Activated naive CD4-positive, alpha-beta T cell treated with anti-CD3 and anti-CD28 coated beads for 36 hours (primary cell): ENCODE measurements around the gene MAD2L2. TPM values are rescaled to one million over a fixed set of nuclear protein-coding genes. Genes with fewer than 3 reads are reported as not detected.
A peak's percentile ranks its signal among the peaks of the same experiment; 100 is the strongest.

Source experiments
- CTCF ChIA-PET: fragments of 350-600 bp; sonication (Branson Sonifier 250); formaldehyde crosslinking; loops from one replicate; lab custom pipeline; 2021; ENCODE audit warnings: antibody characterized with exemption; lab: Charles Lee
- DNase-seq: peaks from one replicate; pipeline ENCODE4 v3.0.0-alpha.2; 2020
- H3K27ac Mint-ChIP-seq: one replicate; pipeline ENCODE4 v1.8.0; 2021; ENCODE audit warnings: mild to moderate bottlenecking, mixed read lengths
- H3K27me3 Mint-ChIP-seq: one replicate; pipeline ENCODE4 v1.8.0; 2021; ENCODE audit warnings: low read depth, mixed read lengths
- H3K36me3 Mint-ChIP-seq: one replicate; pipeline ENCODE4 v1.8.0; 2021; ENCODE audit warnings: low read depth, mixed read lengths
- H3K4me1 Mint-ChIP-seq: one replicate; pipeline ENCODE4 v1.8.0; 2021; ENCODE audit warnings: low read depth, mixed read lengths
- H3K4me3 Mint-ChIP-seq: one replicate; pipeline ENCODE4 v1.8.0; 2021; ENCODE audit warnings: mild to moderate bottlenecking, moderate library complexity, mixed read lengths
- H3K9me3 Mint-ChIP-seq: one replicate; pipeline ENCODE4 v1.8.0; 2021; ENCODE audit warnings: mixed read lengths
- intact Hi-C: fragments of 100-400 bp; cut with micrococcal nuclease; formaldehyde crosslinking; loops from one replicate; pipeline ENCODE4 v1.15.1; 2023
- total RNA-seq, 2 experiments: library from RNA; stranded (reverse); gene quantifications; one replicate each; pipeline ENCODE4 v1.2.3, GENCODE V29; 2021

The MAD2L2 gene
- 10 to 100 TPM; 86.7 to 88.3 TPM for total RNA-seq

DNA sequence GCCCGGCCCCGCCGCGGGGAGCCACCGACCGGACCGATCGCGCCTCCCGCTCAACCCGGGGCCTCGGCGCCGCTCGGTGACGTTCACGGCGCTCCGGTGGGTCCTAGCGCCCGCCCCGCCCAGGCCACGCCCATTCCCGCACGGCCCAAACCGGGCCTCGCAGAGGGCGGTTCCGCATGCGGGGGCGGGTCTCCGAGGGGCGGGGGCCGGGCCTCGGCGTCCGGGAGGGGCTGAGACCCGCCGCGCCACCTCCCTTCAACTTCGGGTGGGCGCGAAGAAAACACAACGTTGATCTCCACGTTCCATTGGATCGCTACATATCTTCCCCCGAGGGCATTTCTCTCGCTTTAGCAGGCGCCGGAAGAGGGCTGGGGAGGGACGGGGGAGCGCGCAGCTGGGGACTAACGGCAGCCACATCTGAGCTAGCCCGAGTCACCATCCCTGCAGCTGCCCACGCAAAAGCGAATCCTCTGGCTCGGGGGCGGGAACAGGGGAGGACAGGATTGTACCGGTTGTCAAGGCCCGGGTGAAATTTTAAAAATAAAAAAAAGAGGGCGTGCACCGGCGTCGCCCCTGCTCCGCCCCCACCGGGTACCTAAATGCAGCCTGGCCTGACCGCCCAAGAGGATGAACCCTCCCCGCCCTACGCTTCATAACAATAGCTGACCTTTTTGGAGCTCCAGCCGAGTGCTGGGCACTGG, at the start of gene MAD2L2:
TSS of gene MAD2L2 (minus strand) at position 78 of the 701 bp plus-strand sequence. CDS start 547 bp downstream, outside the sequence.
- no peaks in the 10 kb centered on the region for H3K9me3 Mint-ChIP-seq
- peaks cover 8% of the 10 kb centered on the region for H3K36me3 Mint-ChIP-seq
- peak within 1 kb of the TSS; percentile 85 for H3K4me3 Mint-ChIP-seq
- H3K27me3 Mint-ChIP-seq = no peaks in the 10 kb centered on the region
- CTCF ChIA-PET = interaction anchor here (0.7 to 3.5 kb wide), 5 partner anchors 17 to 644 kb away, joined by 3 to 17 read pairs (median 5); partner anchors contain the start of gene FBXO6
- peak within 1 kb of the TSS; percentile 88 for H3K27ac Mint-ChIP-seq
- peak; percentile 92 for DNase-seq
- peaks cover 10% of the 10 kb centered on the region for H3K4me1 Mint-ChIP-seq
- intact Hi-C loops = loop anchor here (1.0 to 5.0 kb wide), 4 partner anchors 26 to 227 kb away; partner anchors contain the start of genes FBXO2 and FBXO44

DNA sequence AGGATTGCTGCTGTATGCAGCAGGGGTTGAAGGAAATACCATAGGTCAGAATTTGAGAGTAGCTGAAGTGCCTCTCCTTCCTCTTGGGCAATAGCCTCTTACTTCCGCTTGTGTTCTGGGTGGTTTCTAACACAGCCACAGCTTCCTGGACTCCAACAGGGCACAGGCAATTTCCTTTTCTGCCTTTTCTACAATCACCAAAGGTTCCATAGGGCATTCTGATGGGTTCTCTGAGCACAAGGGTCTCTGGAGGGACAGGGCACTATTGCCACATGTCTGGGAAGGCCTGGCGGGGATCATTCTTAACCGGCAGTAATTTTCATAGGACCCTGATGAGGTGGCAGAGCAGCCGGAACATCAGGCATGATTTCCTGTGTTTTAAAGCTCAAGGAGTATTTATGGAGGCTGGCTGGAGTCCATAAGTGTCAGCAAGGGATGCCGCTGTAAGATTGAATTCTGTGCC, 49.5 kb upstream of the MAD2L2 start:
- H3K27me3 Mint-ChIP-seq = no peaks in the 10 kb centered on the region
- peaks cover 42% of the 10 kb centered on the region for H3K4me1 Mint-ChIP-seq
- intact Hi-C loops = loop anchor here (5.0 kb wide), 1 partner anchor 48 kb away; the partner anchor contains the start of gene MAD2L2
- H3K4me3 Mint-ChIP-seq = peak overlapping the region; percentile 65
- CTCF ChIA-PET = interaction anchor here (0.6 to 1.2 kb wide), 4 partner anchors 11 to 507 kb away, joined by 3 to 5 read pairs (median 4); no protein-coding TSS in a partner anchor
- no peaks in the 10 kb centered on the region for H3K36me3 Mint-ChIP-seq
- peak overlapping the region; percentile 57 for H3K27ac Mint-ChIP-seq
- DNase-seq = peak; percentile 59
- no peaks in the 10 kb centered on the region for H3K9me3 Mint-ChIP-seq

GRCh38 chr1:11729498-11730428, 48.8 kb upstream of the MAD2L2 start:
- intact Hi-C loops = loop anchor here (5.0 kb wide), 1 partner anchor 47 kb away; the partner anchor contains the start of gene MAD2L2
- CTCF ChIA-PET = interaction anchor here (0.6 kb wide), 1 partner anchor 506 kb away, joined by 4 read pairs; no protein-coding TSS in a partner anchor
- H3K4me1 Mint-ChIP-seq = peaks cover 44% of the 10 kb centered on the region
- no peak for DNase-seq
- H3K27me3 Mint-ChIP-seq = no peaks in the 10 kb centered on the region
- H3K9me3 Mint-ChIP-seq = no peaks in the 10 kb centered on the region
- peak overlapping the region; percentile 65 for H3K4me3 Mint-ChIP-seq
- peak overlapping the region; percentile 57 for H3K27ac Mint-ChIP-seq
- H3K36me3 Mint-ChIP-seq = no peaks in the 10 kb centered on the region

GRCh38 chr1:11729155-11729497, 48.2 kb upstream of the MAD2L2 start:
- H3K4me1 Mint-ChIP-seq = peaks cover 44% of the 10 kb centered on the region
- no peak overlapping the region for H3K4me3 Mint-ChIP-seq
- H3K36me3 Mint-ChIP-seq = no peaks in the 10 kb centered on the region
- intact Hi-C loops = no loop called here
- no peak for DNase-seq
- CTCF ChIA-PET = no interaction called here
- H3K27me3 Mint-ChIP-seq = no peaks in the 10 kb centered on the region
- no peak overlapping the region for H3K27ac Mint-ChIP-seq
- H3K9me3 Mint-ChIP-seq = no peaks in the 10 kb centered on the region

DNA sequence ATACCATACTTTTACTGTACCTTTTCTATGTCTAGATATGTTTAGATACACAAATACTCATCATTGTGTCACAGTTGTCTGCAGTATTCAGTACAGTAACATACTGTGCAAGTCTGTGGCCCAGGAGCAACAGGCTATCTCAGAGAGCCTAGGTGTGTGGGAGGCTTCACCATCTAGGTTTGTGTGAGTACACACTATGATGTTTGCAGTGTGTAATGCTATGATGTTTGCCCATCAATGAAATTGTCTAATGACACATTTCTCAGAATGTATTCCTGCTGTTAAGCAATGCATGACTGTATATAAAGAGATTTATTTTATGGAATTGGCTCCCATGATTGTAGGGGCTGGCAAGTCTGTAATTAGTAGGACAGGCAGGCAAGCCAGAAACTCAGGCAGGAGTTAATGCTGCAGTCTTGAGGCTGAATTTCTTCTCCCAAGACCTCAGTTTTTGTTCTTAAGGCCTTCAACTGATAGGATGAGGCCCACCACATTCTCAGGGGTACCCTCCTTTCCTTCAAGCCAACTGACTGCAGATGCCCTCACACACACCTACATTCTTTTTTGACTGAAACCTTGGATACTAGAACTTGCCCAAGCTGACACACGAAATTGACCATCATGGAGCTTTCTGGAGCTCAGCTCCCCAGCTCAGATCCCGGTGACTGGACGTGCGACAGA, 47.3 kb upstream of the MAD2L2 start:
- peaks cover 42% of the 10 kb centered on the region for H3K4me1 Mint-ChIP-seq
- CTCF ChIA-PET = no interaction called here
- no peak overlapping the region for H3K27ac Mint-ChIP-seq
- DNase-seq = no peak
- no peaks in the 10 kb centered on the region for H3K27me3 Mint-ChIP-seq
- intact Hi-C loops = no loop called here
- H3K9me3 Mint-ChIP-seq = no peaks in the 10 kb centered on the region
- no peaks in the 10 kb centered on the region for H3K36me3 Mint-ChIP-seq
- H3K4me3 Mint-ChIP-seq = no peak overlapping the region

DNA sequence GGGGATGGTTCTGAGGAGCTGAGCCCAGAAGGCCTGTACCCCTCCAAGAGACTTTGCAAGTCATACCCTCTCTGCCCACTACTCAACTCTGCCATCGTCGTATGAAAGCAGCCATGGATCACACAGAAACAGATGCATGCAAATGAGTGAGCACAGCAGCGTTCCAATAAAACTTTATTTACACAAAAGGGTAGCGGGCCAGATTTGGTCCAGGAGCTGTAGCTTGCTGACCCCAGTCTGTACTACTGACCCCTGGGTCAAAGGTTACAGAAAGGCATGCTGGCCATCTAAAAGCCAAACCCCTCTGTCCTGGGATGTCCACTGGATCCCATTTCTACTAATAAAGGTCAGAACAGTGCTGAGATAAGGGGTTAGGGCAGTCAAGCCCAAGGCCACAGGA, 46.2 kb upstream of the MAD2L2 start:
- DNase-seq = no peak
- CTCF ChIA-PET = no interaction called here
- Mint-ChIP-seq H3K4me1 (peaks cover 35% of the 10 kb centered on the region), H3K27me3 (no peaks in the 10 kb centered on the region), H3K27ac (no peak overlapping the region), H3K9me3 (no peaks in the 10 kb centered on the region), H3K4me3 (no peak overlapping the region), H3K36me3 (no peaks in the 10 kb centered on the region)
- intact Hi-C loops = no loop called here

GRCh38 chr1:11725616-11726015, 44.7 kb upstream of the MAD2L2 start:
- Mint-ChIP-seq H3K27me3 (no peaks in the 10 kb centered on the region), H3K36me3 (no peaks in the 10 kb centered on the region), H3K4me3 (no peak overlapping the region), H3K4me1 (peaks cover 21% of the 10 kb centered on the region), H3K9me3 (no peaks in the 10 kb centered on the region), H3K27ac (no peak overlapping the region)
- DNase-seq = no peak
- intact Hi-C loops = no loop called here
- CTCF ChIA-PET = interaction anchor here (0.7 kb wide), 1 partner anchor 79 kb away, joined by 3 read pairs; no protein-coding TSS in a partner anchor

- intact Hi-C loops = no loop called here
- Mint-ChIP-seq H3K4me3 (no peak overlapping the region), H3K27me3 (no peaks in the 10 kb centered on the region), H3K4me1 (peaks cover 20% of the 10 kb centered on the region), H3K36me3 (no peaks in the 10 kb centered on the region), H3K9me3 (no peaks in the 10 kb centered on the region), H3K27ac (no peak overlapping the region)
- CTCF ChIA-PET = interaction anchor here (0.6 to 1.1 kb wide), 4 partner anchors 58 to 546 kb away, joined by 3 to 5 read pairs (median 4); partner anchors contain the start of gene FBXO6
- no peak for DNase-seq
Measured at GRCh38 chr1:11722538-11722937, 41.6 kb upstream of the MAD2L2 start.

DNA sequence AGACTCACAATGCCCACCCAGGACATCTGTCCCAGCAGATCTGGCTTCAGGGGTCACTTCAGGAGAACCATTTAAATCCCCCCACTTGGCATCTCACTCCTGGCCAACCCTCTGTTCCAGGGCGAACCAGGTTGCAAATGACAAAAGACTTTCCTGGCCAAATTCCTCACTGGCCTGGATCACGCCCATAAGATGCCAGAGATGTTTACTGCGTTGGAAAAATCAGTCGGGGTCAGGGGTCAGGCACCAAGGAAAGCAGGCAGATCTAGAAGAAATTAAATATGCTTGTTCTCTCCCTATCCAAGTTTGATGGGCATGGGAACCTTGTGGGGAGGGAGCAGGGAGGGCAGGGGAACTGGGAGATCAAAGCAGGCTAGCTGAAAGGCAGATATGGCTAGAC, 40.4 kb upstream of the MAD2L2 start:
- CTCF ChIA-PET = interaction anchor here (0.7 to 2.9 kb wide), 2 partner anchors 14 to 425 kb away, joined by 3 to 7 read pairs; no protein-coding TSS in a partner anchor
- DNase-seq = no peak

DNA sequence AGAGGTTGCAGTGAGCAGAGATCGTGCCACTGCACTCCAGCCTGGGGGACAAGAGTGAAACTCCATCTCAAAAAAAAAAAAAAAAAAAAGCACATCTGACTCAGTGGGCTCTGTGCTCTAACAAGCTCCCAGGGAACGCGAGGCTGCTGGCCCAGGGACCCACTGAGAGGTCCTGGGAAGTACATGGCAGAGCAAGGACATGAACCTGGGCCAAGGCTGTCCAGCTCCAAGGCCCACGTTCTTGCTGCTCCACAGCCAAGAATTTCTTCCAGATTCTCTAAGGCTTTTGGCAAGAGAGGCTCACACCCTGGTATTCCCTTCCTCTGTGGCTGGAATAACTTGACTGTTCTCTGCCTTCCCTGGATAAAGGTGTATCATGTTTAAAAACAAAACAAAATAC, 39.6 kb upstream of the MAD2L2 start:
- CTCF ChIA-PET = interaction anchor here (0.6 to 2.9 kb wide), 9 partner anchors 13 to 683 kb away, joined by 3 to 15 read pairs (median 7); partner anchors contain the start of genes AGTRAP, FBXO2 and FBXO44
- Mint-ChIP-seq H3K4me1 (peaks cover 17% of the 10 kb centered on the region), H3K9me3 (no peaks in the 10 kb centered on the region), H3K4me3 (no peak overlapping the region), H3K27ac (no peak overlapping the region), H3K27me3 (no peaks in the 10 kb centered on the region), H3K36me3 (no peaks in the 10 kb centered on the region)
- DNase-seq = no peak
- intact Hi-C loops = no loop called here

More for the DNA sequence above, 40.4 kb upstream of the MAD2L2 start:
- Mint-ChIP-seq H3K4me1 (peaks cover 20% of the 10 kb centered on the region), H3K4me3 (no peak overlapping the region), H3K27ac (no peak overlapping the region), H3K27me3 (no peaks in the 10 kb centered on the region), H3K9me3 (no peaks in the 10 kb centered on the region), H3K36me3 (no peaks in the 10 kb centered on the region)
- intact Hi-C loops = no loop called here

DNA sequence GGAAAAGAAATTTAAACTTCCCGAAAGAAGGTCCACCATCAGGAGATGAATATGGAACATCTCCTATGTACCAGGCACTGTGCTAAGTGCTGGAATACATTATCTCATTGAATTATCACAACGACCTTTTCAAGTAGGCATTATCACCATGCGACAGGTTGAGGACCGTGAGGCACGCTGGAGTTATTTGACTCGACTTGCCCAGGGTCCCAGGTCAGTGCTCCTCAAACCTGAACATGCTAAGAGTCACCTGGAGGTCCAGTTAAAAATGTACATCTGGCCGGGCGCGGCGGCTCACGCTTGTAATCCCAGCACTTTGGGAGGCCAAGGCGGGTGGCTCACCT, 39.1 kb upstream of the MAD2L2 start:
- Mint-ChIP-seq H3K27ac (peak overlapping the region; percentile 80), H3K27me3 (no peaks in the 10 kb centered on the region), H3K36me3 (no peaks in the 10 kb centered on the region), H3K9me3 (no peaks in the 10 kb centered on the region), H3K4me3 (peak overlapping the region; percentile 80), H3K4me1 (peaks cover 14% of the 10 kb centered on the region)
- no peak for DNase-seq
- intact Hi-C loops = no loop called here
- CTCF ChIA-PET = interaction anchor here (0.6 to 2.9 kb wide), 21 partner anchors 9 to 683 kb away, joined by 3 to 28 read pairs (median 6); partner anchors contain the start of genes AGTRAP, FBXO2, FBXO44 and FBXO6
